ENCODE measurements around the gene MCM7. TPM values are rescaled to one million over a fixed set of nuclear protein-coding genes. Genes with fewer than 3 reads are reported as not detected.

The MCM7 gene
- total and polyA plus RNA-seq, 10 of the 15 experiments (the other 5 are each of a cell fraction or from before 2014, with no cell fraction given) = 183 to 383 (median 244) TPM

GRCh38 chr7:100088621-100089457 is 12.4 kb downstream of the MCM7 start, which contains the start of gene COPS6:
COPS6 (plus strand) TSS chr7:100088969; CDS start chr7:100088991, 22 bp downstream.
- peak within 1 kb of the TSS; percentile 84 for H3K27ac ChIP-seq (ENCODE audit: control insufficient read depth, insufficient read depth)
- peak within 1 kb of the TSS; percentile 100 for H3K4me2 ChIP-seq (ENCODE audit: control insufficient read depth, insufficient read depth)
- H3K4me3 ChIP-seq = peak within 1 kb of the TSS; percentile 92
- H4K20me1 ChIP-seq (ENCODE audit: control insufficient read depth, insufficient read depth) = no peaks in the 10 kb centered on the region
- DNase-seq (ENCODE audit: low read depth, low spot score) = no peak
- ChIA-PET CTCF (interaction anchor here (0.8 to 1.1 kb wide), 6 partner anchors 12 to 175 kb away, joined by 3 to 4 read pairs (median 3); partner anchors contain the start of genes AP4M1, MCM7 and ZSCAN21), RAD21 (ENCODE audit: unreplicated experiment) (interaction anchor here (1.0 kb wide), 1 partner anchor 12 kb away, joined by 7 read pairs; the partner anchor contains the start of genes AP4M1 and MCM7), POLR2A (interaction anchor here (0.5 to 3.9 kb wide), 5 partner anchors 12 to 1053 kb away, joined by 3 to 39 read pairs (median 5); partner anchors contain the start of genes AP4M1, MBLAC1 and MCM7), SMC1A (ENCODE audit: uncharacterized antibody, unreplicated experiment) (interaction anchor here (0.7 kb wide), 1 partner anchor 13 kb away, joined by 3 read pairs; the partner anchor contains the start of gene AP4M1)
- peaks cover 10% of the 10 kb centered on the region for H3K79me2 ChIP-seq (ENCODE audit: control insufficient read depth, insufficient read depth, low read length)
- intact Hi-C loops (cut with micrococcal nuclease; ENCODE audit: unreplicated experiment) = loop anchor here (10.0 kb wide), 1 partner anchor 174 kb away; the partner anchor contains the start of gene TRIM4
- no peak for FAIRE-seq
- 2% methylated on average over 67 of the region's 68 CpGs for WGBS (ENCODE audit: insufficient coverage, insufficient replicate concordance, low lambda C conversion rate, missing lambda C conversion rate)
- in situ Hi-C loops (cut with MboI) = no loop called here
- peak within 1 kb of the TSS; percentile 94 for H2AFZ ChIP-seq (ENCODE audit: control insufficient read depth, low read depth, low read length)
- H3K27me3 ChIP-seq (replicated peaks in 1 of 2; ENCODE audit: control insufficient read depth in 2 of 2, insufficient read depth in 2 of 2, low read length in 1 of 2) = no peaks in the 10 kb centered on the region
- no TSS peak for BruUV-seq (replicated peaks)
- peaks cover 6% of the 10 kb centered on the region for H3K4me1 ChIP-seq (ENCODE audit: control insufficient read depth, insufficient read depth, low read length)
- H3K9me3 ChIP-seq (replicated peaks; ENCODE audit: control insufficient read depth, insufficient read depth, low read length) = no peaks in the 10 kb centered on the region
- peaks cover 15 to 30% of the 10 kb centered on the region in 2 experiments for H3K36me3 ChIP-seq (ENCODE audit: control insufficient read depth in 2 of 2, insufficient read depth in 2 of 2, low read length in 1 of 2)
- ATAC-seq = peak; percentile 77
- H3K9ac ChIP-seq (ENCODE audit: control insufficient read depth, insufficient read depth, low read length) = peak within 1 kb of the TSS; percentile 90
- TF ChIP-seq BMI1 (IDR thresholded peaks at IDR 0.05; ENCODE audit: borderline replicate concordance) = no peak
- no peak for TF ChIP-seq SRF (IDR thresholded peaks at IDR 0.05; ENCODE audit: low read depth in 2 of 2, low read length in 2 of 2)
- no peak for TF ChIP-seq BCL11A (IDR thresholded peaks at IDR 0.05; ENCODE audit: low read depth, low read length)
- no peak for TF ChIP-seq NR2C2 (IDR thresholded peaks at IDR 0.05; ENCODE audit: borderline replicate concordance, control insufficient read depth, insufficient read length, low read depth)
- no peak for TF ChIP-seq WRNIP1 (IDR thresholded peaks at IDR 0.05; ENCODE audit: borderline replicate concordance, low read depth, low read length)
- no peak for TF ChIP-seq E4F1 (IDR thresholded peaks at IDR 0.05; ENCODE audit: borderline replicate concordance, partially characterized antibody)
- TF ChIP-seq ATF7 (IDR thresholded peaks at IDR 0.05; ENCODE audit: low read depth) = no peak
- no peak for TF ChIP-seq CHD4 (IDR thresholded peaks at IDR 0.05)
- no peak for TF ChIP-seq ZZZ3 (IDR thresholded peaks at IDR 0.05; ENCODE audit: control insufficient read depth, insufficient read length, low read depth)
- TF ChIP-seq SREBF1 (IDR thresholded peaks at IDR 0.05; ENCODE audit: low read length) = no peak; the same call in 1 of the 2 replicates
- no peak for TF ChIP-seq PAX8 (IDR thresholded peaks at IDR 0.05)
- peak; percentile 84 for TF ChIP-seq NKRF (conservative IDR thresholded peaks at IDR 0.05)
- peak; percentile 85 for TF ChIP-seq POLR2AphosphoS2 (IDR thresholded peaks at IDR 0.05; ENCODE audit: low read depth, low read length)
- no peak for TF ChIP-seq MYC (IDR thresholded peaks at IDR 0.05; ENCODE audit: insufficient read depth, insufficient read length, insufficient replicate concordance, low read length, severe bottlenecking)
- TF ChIP-seq ZNF384 (IDR thresholded peaks at IDR 0.05; ENCODE audit: borderline replicate concordance, low read depth, low read length) = no peak
- TF ChIP-seq CHD1 (IDR thresholded peaks at IDR 0.05; ENCODE audit: low read depth, low read length) = no peak
- TF ChIP-seq JUND (IDR thresholded peaks at IDR 0.05; ENCODE audit: low read depth, low read length) = no peak
